Neural progenitor cell (in vitro differentiated cells): ENCODE results near the gene FAM131B.

Experiments used
- EZH2 ChIP-seq: fragments of 200-600 bp; sonication (generic); IDR thresholded peaks from 2 replicates; pipeline ENCODE4 v1.6.1; 2017; ENCODE audit warnings: antibody characterized with exemption, mild to moderate bottlenecking, moderate library complexity
- EZH2phosphoT487 ChIP-seq: fragments of 200-600 bp; sonication (generic); IDR thresholded peaks from 2 replicates; pipeline ENCODE4 v1.6.1; 2017; ENCODE audit warnings: antibody characterized with exemption
- TF ChIP-seq, protein P1 (sequence below): fragments of 200-600 bp; sonication (generic); IDR thresholded peaks from 2 replicates; pipeline ENCODE4 v1.5.1; 2017; ENCODE audit warnings: antibody characterized with exemption, mild to moderate bottlenecking

DNA sequence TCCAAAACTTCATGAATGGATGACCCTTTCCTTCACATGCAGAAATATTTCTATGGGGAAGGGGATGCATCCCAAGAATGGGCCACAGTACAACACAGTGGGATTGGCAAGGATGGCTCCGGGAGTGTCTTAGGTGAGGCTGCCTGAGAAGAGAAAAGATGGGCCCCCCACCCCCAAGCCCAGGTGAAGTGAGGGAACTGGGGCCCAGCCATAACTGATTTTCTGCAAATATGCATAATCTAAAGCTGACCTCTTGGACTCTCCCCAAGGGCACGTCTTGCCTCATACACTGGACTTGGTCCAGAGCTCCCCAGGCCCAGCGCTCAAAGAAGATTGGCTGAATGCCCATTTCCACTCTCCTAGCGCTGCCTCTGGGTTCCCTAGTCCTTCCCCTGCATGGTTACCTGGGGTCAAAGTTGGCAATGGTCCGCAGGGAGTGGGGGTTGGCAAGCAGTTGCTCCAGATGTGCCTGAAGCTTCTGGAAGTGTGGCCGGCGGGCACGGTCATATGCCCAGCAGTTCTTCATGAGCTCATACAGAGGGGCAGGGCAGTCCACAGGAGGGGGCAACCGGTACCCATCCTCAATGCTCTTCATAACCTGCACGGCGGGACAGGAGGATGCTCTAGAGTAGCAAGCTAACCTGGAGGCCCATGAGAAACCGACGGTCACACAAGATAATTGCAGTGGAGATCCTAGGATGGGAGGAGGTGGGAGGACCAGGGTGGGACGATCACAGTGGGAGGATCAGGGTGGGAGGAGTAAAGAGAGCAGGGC is 30.9 kb upstream of the FAM131B start:
- TF ChIP-seq, protein P1, sequence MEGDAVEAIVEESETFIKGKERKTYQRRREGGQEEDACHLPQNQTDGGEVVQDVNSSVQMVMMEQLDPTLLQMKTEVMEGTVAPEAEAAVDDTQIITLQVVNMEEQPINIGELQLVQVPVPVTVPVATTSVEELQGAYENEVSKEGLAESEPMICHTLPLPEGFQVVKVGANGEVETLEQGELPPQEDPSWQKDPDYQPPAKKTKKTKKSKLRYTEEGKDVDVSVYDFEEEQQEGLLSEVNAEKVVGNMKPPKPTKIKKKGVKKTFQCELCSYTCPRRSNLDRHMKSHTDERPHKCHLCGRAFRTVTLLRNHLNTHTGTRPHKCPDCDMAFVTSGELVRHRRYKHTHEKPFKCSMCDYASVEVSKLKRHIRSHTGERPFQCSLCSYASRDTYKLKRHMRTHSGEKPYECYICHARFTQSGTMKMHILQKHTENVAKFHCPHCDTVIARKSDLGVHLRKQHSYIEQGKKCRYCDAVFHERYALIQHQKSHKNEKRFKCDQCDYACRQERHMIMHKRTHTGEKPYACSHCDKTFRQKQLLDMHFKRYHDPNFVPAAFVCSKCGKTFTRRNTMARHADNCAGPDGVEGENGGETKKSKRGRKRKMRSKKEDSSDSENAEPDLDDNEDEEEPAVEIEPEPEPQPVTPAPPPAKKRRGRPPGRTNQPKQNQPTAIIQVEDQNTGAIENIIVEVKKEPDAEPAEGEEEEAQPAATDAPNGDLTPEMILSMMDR = no peak
- TF ChIP-seq EZH2phosphoT487 (no peak), EZH2 (no peak)
